ENCODE measurements around the gene ESD. TPM values are rescaled to one million over a fixed set of nuclear protein-coding genes. Genes with fewer than 3 reads are reported as not detected.
A peak's percentile ranks its signal among the peaks of the same experiment; 100 is the strongest.

Gene ESD
- total and polyA plus RNA-seq, 2 of the 13 experiments (the other 11 are each of a cell fraction or from before 2014, with no cell fraction given), result 118 to 147 TPM

DNA sequence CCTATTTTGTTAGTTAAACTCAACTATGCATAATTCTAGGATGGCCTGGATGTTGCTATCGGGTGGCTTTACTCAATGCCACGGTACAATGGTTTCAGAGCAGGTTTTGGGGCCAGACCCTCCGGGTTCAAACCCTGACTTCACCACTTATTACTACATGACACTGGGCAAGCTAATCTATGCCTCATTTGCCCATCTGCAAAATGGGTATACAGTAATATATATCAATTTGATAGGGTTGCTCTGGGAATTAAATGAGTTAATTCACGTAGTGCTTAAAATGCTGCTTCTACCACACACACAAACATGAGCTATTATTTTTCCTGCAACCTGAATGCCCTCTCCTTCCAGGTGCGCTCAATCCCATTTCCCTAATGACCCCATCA lies 839 bp downstream of the ESD start:
- ChIA-PET CTCF (ENCODE audit: low intra/inter-chr PET ratio, low total read pairs) (no interaction called here), POLR2A (interaction anchor here (0.7 to 1.4 kb wide), 3 partner anchors 11 to 653 kb away, joined by 3 to 4 read pairs (median 3); no protein-coding TSS in a partner anchor)
- no peaks in the 10 kb centered on the region; a peak in 1 of 5 replicates for H3K27me3 ChIP-seq (ENCODE audit: control insufficient read depth in 1 of 2, insufficient read depth in 2 of 2, low read length in 2 of 2)
- intact Hi-C loops (cut with micrococcal nuclease; ENCODE audit: unreplicated experiment) (loop anchor here (5.0 kb wide), 1 partner anchor 244 kb away; the partner anchor contains the start of gene LRCH1), in situ Hi-C loops (cut with HindIII; ENCODE audit: extremely low pct_ligation_motif_present, low pct_unique_long_range_greater_than_20kb) (no loop called here)
- peak overlapping the region; percentile 94 for H3K27ac ChIP-seq (ENCODE audit: extremely low read length, insufficient read depth, low read length)
- H3K36me3 ChIP-seq (replicated peaks in 1 of 2; ENCODE audit: control insufficient read depth in 1 of 2, insufficient read depth in 2 of 2, low read length in 2 of 2), result peaks cover 0 to under 1% of the 10 kb centered on the region in 2 experiments; a peak in 2 of 5 replicates
- 65% methylated on average over 5 of the region's 5 CpGs for WGBS (ENCODE audit: low lambda C conversion rate)
- H3K9ac ChIP-seq (ENCODE audit: insufficient read depth, low read depth, low read length), result peak overlapping the region; percentile 92
- ATAC-seq (no peak), FAIRE-seq (no peak), DNase-seq (ENCODE audit: low spot score) (no peak)
- TSS peak; percentile 65 for BruUV-seq (replicated peaks)
- no peak overlapping the region for H2AFZ ChIP-seq (ENCODE audit: low read length)
- H4K20me1 ChIP-seq (ENCODE audit: insufficient read depth, low read length), result no peaks in the 10 kb centered on the region
- peaks cover 63% of the 10 kb centered on the region for H3K4me1 ChIP-seq (ENCODE audit: insufficient read depth, low read length)
- H3K4me3 ChIP-seq (replicated peaks in 1 of 3; ENCODE audit: insufficient read depth in 1 of 3, low read depth in 2 of 3, low read length in 3 of 3), result peak overlapping the region; percentile 60 to 95 (median 85)
- H3K4me2 ChIP-seq (ENCODE audit: low read depth, low read length), result peak overlapping the region; percentile 80
- H3K79me2 ChIP-seq (ENCODE audit: insufficient read depth, low read length), result peaks cover 23% of the 10 kb centered on the region
- H3K9me3 ChIP-seq (ENCODE audit: low read length), result no peaks in the 10 kb centered on the region
- no peak for TF ChIP-seq MAFF (IDR thresholded peaks at IDR 0.05; ENCODE audit: low read depth, low read length)
- TF ChIP-seq RAD51 (IDR thresholded peaks at IDR 0.05; ENCODE audit: borderline replicate concordance), result no peak
- TF ChIP-seq CHD4 (IDR thresholded peaks at IDR 0.05; ENCODE audit: borderline replicate concordance, low read length), result peak; percentile 18; the same call in 1 of the 2 replicates
- TF ChIP-seq MED8 (CRISPR knock-in tag; IDR thresholded peaks at IDR 0.05; ENCODE audit: insufficient replicate concordance), result no peak
- no peak for TF ChIP-seq ZNF776 (CRISPR knock-in tag; IDR thresholded peaks at IDR 0.05)
- TF ChIP-seq, protein P1, sequence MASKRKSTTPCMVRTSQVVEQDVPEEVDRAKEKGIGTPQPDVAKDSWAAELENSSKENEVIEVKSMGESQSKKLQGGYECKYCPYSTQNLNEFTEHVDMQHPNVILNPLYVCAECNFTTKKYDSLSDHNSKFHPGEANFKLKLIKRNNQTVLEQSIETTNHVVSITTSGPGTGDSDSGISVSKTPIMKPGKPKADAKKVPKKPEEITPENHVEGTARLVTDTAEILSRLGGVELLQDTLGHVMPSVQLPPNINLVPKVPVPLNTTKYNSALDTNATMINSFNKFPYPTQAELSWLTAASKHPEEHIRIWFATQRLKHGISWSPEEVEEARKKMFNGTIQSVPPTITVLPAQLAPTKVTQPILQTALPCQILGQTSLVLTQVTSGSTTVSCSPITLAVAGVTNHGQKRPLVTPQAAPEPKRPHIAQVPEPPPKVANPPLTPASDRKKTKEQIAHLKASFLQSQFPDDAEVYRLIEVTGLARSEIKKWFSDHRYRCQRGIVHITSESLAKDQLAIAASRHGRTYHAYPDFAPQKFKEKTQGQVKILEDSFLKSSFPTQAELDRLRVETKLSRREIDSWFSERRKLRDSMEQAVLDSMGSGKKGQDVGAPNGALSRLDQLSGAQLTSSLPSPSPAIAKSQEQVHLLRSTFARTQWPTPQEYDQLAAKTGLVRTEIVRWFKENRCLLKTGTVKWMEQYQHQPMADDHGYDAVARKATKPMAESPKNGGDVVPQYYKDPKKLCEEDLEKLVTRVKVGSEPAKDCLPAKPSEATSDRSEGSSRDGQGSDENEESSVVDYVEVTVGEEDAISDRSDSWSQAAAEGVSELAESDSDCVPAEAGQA (IDR thresholded peaks at IDR 0.05; ENCODE audit: low read depth), result no peak
- TF ChIP-seq, protein P1 (CRISPR knock-in tag; IDR thresholded peaks at IDR 0.05; ENCODE audit: borderline replicate concordance), result 0 out of 2 replicates have a peak, but pooled peaks have one; percentile 2
- no peak for TF ChIP-seq KDM5A (IDR thresholded peaks at IDR 0.05; ENCODE audit: borderline replicate concordance, low read length)
- no peak for TF ChIP-seq NR2C2 (CRISPR knock-in tag; IDR thresholded peaks at IDR 0.05; ENCODE audit: borderline replicate concordance)
- no peak for TF ChIP-seq ZNF17 (CRISPR knock-in tag; IDR thresholded peaks at IDR 0.05)
- TF ChIP-seq ZNF790 (CRISPR knock-in tag; IDR thresholded peaks at IDR 0.05; ENCODE audit: borderline replicate concordance), result no peak
- no peak for TF ChIP-seq HES4 (CRISPR knock-in tag; IDR thresholded peaks at IDR 0.05; ENCODE audit: borderline replicate concordance)
- no peak for TF ChIP-seq ZNF251 (CRISPR knock-in tag; IDR thresholded peaks at IDR 0.05)
- no peak for TF ChIP-seq ZNF263 (CRISPR knock-in tag; IDR thresholded peaks at IDR 0.05)
- 0 out of 2 replicates have a peak, but pooled peaks have one; percentile 53 for TF ChIP-seq MBD4 (IDR thresholded peaks at IDR 0.05; ENCODE audit: borderline replicate concordance, low read length)
- TF ChIP-seq, protein P2, sequence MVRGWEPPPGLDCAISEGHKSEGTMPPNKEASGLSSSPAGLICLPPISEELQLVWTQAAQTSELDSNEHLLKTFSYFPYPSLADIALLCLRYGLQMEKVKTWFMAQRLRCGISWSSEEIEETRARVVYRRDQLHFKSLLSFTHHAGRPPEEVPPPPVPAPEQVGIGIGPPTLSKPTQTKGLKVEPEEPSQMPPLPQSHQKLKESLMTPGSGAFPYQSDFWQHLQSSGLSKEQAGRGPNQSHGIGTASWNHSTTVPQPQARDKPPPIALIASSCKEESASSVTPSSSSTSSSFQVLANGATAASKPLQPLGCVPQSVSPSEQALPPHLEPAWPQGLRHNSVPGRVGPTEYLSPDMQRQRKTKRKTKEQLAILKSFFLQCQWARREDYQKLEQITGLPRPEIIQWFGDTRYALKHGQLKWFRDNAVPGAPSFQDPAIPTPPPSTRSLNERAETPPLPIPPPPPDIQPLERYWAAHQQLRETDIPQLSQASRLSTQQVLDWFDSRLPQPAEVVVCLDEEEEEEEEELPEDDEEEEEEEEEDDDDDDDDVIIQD (CRISPR knock-in tag; IDR thresholded peaks at IDR 0.05; ENCODE audit: low read depth), result no peak
- TF ChIP-seq, protein P3, sequence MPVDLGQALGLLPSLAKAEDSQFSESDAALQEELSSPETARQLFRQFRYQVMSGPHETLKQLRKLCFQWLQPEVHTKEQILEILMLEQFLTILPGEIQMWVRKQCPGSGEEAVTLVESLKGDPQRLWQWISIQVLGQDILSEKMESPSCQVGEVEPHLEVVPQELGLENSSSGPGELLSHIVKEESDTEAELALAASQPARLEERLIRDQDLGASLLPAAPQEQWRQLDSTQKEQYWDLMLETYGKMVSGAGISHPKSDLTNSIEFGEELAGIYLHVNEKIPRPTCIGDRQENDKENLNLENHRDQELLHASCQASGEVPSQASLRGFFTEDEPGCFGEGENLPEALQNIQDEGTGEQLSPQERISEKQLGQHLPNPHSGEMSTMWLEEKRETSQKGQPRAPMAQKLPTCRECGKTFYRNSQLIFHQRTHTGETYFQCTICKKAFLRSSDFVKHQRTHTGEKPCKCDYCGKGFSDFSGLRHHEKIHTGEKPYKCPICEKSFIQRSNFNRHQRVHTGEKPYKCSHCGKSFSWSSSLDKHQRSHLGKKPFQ (CRISPR knock-in tag; IDR thresholded peaks at IDR 0.05; ENCODE audit: insufficient replicate concordance), result no peak
